ENCODE data around the gene ABHD8. TPM values are rescaled to one million over a fixed set of nuclear protein-coding genes. Genes with fewer than 3 reads are reported as not detected.

The ABHD8 gene
- total and polyA plus RNA-seq, 2 of the 13 experiments (the other 11 are each of a cell fraction or from before 2014, with no cell fraction given) = 6.3 to 7.2 TPM

DNA sequence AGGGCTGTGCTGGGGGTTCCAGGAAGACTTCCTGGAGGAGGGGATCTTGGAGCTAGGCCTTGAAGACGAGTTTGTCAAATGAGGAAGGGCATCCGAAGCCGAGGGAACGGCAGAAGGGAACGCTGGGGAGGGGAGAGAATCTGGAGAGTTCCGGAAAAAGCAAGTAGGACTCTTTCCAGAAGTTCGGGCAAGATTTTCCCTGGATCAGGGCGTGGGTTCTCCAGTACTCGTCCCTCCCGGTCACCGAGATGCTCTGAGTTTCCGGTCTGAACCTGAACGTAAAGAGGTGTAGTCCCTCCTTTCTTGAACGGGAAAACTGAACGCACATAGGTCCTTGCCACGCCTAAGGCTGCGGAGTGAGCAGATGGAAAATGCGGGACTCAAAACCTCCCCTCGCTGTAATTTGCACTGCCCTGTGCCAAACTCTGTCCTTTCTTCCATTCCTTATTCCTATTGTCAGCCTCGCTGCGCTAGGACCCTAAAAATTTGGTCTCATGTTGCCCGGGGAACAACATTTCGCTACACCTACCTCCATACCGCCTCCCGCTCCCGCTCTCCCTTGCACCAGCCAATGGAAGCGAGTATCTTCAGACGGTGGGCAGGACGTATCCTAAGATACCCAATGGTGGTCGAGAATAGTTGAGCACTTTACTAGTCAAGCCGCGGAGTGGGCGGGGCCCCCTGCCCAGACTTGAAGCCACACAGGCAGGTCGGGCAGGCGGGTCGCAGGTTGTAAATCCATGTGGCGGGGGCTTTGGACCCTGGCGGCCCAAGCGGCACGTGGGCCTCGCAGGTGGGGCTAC is 33.8 kb upstream of the ABHD8 start, which contains the start of gene GTPBP3 (continued):
- TF ChIP-seq, protein P1, sequence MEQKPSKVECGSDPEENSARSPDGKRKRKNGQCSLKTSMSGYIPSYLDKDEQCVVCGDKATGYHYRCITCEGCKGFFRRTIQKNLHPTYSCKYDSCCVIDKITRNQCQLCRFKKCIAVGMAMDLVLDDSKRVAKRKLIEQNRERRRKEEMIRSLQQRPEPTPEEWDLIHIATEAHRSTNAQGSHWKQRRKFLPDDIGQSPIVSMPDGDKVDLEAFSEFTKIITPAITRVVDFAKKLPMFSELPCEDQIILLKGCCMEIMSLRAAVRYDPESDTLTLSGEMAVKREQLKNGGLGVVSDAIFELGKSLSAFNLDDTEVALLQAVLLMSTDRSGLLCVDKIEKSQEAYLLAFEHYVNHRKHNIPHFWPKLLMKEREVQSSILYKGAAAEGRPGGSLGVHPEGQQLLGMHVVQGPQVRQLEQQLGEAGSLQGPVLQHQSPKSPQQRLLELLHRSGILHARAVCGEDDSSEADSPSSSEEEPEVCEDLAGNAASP (CRISPR knock-in tag; IDR thresholded peaks at IDR 0.05; ENCODE audit: borderline replicate concordance) = peak; percentile 40; the same call in 1 of the 2 replicates
- TF ChIP-seq, protein P2, sequence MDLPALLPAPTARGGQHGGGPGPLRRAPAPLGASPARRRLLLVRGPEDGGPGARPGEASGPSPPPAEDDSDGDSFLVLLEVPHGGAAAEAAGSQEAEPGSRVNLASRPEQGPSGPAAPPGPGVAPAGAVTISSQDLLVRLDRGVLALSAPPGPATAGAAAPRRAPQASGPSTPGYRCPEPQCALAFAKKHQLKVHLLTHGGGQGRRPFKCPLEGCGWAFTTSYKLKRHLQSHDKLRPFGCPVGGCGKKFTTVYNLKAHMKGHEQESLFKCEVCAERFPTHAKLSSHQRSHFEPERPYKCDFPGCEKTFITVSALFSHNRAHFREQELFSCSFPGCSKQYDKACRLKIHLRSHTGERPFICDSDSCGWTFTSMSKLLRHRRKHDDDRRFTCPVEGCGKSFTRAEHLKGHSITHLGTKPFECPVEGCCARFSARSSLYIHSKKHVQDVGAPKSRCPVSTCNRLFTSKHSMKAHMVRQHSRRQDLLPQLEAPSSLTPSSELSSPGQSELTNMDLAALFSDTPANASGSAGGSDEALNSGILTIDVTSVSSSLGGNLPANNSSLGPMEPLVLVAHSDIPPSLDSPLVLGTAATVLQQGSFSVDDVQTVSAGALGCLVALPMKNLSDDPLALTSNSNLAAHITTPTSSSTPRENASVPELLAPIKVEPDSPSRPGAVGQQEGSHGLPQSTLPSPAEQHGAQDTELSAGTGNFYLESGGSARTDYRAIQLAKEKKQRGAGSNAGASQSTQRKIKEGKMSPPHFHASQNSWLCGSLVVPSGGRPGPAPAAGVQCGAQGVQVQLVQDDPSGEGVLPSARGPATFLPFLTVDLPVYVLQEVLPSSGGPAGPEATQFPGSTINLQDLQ (CRISPR knock-in tag; IDR thresholded peaks at IDR 0.05) = no peak
- no peak for TF ChIP-seq ZNF644 (CRISPR knock-in tag; IDR thresholded peaks at IDR 0.05; ENCODE audit: low read depth)
- TF ChIP-seq GABPB1 (CRISPR knock-in tag; IDR thresholded peaks at IDR 0.05) = peak; percentile 95
- TF ChIP-seq, protein P3, sequence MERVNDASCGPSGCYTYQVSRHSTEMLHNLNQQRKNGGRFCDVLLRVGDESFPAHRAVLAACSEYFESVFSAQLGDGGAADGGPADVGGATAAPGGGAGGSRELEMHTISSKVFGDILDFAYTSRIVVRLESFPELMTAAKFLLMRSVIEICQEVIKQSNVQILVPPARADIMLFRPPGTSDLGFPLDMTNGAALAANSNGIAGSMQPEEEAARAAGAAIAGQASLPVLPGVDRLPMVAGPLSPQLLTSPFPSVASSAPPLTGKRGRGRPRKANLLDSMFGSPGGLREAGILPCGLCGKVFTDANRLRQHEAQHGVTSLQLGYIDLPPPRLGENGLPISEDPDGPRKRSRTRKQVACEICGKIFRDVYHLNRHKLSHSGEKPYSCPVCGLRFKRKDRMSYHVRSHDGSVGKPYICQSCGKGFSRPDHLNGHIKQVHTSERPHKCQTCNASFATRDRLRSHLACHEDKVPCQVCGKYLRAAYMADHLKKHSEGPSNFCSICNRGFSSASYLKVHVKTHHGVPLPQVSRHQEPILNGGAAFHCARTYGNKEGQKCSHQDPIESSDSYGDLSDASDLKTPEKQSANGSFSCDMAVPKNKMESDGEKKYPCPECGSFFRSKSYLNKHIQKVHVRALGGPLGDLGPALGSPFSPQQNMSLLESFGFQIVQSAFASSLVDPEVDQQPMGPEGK (CRISPR knock-in tag; IDR thresholded peaks at IDR 0.05) = peak; percentile 66
- no peak for TF ChIP-seq SCMH1 (CRISPR knock-in tag; IDR thresholded peaks at IDR 0.05; ENCODE audit: borderline replicate concordance)
- TF ChIP-seq, protein P4, sequence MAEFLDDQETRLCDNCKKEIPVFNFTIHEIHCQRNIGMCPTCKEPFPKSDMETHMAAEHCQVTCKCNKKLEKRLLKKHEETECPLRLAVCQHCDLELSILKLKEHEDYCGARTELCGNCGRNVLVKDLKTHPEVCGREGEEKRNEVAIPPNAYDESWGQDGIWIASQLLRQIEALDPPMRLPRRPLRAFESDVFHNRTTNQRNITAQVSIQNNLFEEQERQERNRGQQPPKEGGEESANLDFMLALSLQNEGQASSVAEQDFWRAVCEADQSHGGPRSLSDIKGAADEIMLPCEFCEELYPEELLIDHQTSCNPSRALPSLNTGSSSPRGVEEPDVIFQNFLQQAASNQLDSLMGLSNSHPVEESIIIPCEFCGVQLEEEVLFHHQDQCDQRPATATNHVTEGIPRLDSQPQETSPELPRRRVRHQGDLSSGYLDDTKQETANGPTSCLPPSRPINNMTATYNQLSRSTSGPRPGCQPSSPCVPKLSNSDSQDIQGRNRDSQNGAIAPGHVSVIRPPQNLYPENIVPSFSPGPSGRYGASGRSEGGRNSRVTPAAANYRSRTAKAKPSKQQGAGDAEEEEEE (CRISPR knock-in tag; IDR thresholded peaks at IDR 0.05; ENCODE audit: borderline replicate concordance) = no peak
- TF ChIP-seq ZNF724P (CRISPR knock-in tag; IDR thresholded peaks at IDR 0.05; ENCODE audit: borderline replicate concordance) = peak; percentile 50; the same call in 1 of the 2 replicates
- TF ChIP-seq ELF1 (CRISPR knock-in tag; IDR thresholded peaks at IDR 0.05) = peak; percentile 68; the same call in 1 of the 2 replicates
- no peak; the same call in none of the 2 replicates for TF ChIP-seq ZNF792 (CRISPR knock-in tag; IDR thresholded peaks at IDR 0.05)
- TF ChIP-seq ZFP36L1 (CRISPR knock-in tag; IDR thresholded peaks at IDR 0.05) = no peak; the same call in 1 of the 2 replicates
